GM18505 (cell line): ENCODE data around the gene STIM1.
"Not testable (repeated sequence)": the region's sequence is repeated elsewhere in the genome, so short reads cannot be mapped to it uniquely, and the experiment has no call there.

ENCODE experiments used
- ATAC-seq: cut with Tn5 transposase; IDR thresholded peaks from one replicate; pipeline ENCODE4 v1.9.1; 2021; ENCODE audit not compliant: unreplicated experiment
- POLR2A ChIP-seq: IDR thresholded peaks from 4 replicates; pipeline ENCODE4 v1.6.1; 2011; ENCODE audit warnings: borderline replicate concordance; ENCODE audit not compliant: insufficient read depth, insufficient read length; ENCODE audit errors: extremely low read depth

STIM1 gene

DNA sequence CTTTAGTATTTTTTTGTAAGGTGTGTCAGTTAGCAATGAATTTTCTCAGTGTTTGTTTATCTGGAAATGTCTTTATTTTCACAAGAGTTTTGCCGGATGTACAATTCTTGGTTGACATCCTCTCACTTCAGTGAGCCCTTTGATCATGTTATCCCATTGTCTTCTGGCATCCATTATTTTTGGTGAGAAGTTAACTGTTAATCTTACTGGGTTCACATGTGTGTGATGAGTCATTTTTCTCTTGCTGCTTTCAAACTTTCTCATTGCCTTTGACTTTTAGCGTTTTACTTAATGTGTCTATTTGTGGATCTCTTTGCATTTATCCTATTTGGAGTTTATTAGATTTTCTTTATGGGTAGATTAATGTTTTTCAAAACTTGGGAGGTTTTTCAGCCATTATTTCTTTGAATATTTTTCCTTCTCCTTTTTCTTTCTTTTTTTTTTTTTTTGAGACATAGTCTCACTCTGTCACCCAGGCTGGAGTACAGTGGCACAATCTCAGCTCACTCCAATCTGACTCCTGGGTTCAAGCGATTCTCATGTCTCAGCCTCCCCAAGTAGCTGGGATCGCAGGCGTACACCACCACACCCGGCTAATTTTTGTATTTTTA lies 138.7 kb downstream of the STIM1 start:
- ATAC-seq: no peak
- no peak for TF ChIP-seq POLR2A

DNA sequence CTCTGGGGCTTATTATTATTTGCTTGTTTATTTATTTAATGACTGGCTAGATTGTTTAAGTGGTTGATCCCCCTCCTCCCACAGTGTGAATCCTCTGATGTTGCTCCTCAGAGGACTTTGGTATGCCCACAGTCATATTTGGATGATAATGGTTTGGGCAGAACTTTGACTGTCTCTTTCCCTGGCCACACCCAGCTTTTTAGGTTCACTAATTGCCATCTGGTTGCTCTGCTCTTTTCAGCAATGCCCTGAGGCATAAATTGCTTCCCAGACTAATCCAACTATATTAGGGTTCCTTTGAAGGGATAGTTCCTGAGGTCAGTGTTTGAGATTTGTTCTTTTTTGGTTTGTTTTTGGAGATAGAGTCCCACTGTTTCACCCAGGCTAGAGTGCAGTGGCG lies 139.8 kb downstream of the STIM1 start:
- TF ChIP-seq POLR2A: no peak
- ATAC-seq: no peak

DNA sequence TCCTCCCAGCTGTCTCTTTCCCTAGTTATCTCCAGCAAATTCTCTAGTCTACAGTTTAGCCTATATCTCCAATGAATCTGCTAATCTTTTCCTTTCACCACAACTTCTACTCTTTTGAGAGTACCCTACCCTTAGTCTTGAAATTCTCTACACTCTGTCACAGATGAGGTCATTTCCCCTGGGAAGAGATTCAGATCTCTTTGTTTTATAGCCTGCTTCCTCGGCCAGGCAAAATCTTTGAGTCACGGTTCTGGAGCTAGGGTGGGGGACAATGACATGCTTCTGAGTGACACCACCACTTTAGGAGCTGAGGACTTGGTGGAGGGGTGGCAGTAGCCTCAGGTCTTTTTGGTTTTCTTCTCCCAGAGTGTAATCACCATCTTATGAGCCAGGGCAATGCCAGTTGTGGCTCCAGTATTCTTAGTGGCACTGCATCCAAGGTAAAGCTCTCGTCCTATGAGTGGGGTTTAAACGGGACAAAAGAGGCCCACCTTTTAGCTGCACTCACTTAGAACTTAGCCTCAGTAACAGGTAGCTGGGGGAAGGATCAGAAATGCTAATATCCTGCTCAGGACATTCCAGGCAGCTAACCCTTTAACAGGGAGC lies 140.6 kb downstream of the STIM1 start:
- TF ChIP-seq POLR2A: no peak
- no peak for ATAC-seq

DNA sequence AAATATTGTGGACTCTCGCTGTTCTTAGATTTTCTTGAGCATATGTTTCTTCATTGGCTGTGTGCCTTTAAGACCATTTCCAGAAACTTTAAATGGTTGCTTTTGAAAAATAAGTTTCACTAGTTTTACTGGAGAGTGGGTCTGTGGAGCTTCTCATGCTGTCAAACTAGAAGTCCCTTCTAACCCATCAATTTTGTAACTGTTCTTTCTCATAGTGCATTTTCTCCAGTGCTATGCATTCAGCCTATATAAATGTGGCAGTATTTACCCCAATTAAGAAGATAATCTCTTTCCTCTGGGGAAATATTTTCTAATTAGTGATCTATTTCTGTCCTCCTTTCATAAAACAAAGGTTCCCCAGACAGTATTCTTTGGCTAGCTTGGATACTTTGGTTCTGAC lies 141.2 kb downstream of the STIM1 start:
- no peak for ATAC-seq
- no peak for TF ChIP-seq POLR2A

DNA sequence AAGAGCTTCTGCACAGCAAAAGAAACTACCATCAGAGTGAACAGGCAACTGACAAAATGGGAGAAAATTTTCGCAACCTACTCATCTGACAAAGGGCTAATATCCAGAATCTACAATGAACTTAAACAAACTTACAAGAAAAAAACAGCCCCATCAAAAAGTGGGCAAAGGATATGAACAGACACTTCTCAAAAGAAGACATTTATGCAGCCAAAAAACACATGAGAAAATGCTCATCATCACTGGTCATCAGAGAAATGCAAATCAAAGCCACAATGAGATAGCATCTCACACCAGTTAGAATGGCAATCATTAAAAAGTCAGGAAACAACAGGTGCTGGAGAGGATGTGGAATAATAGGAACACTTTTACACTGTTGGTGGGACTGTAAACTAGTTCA lies 149.3 kb downstream of the STIM1 start:
- ATAC-seq: not testable (repeated sequence)

DNA sequence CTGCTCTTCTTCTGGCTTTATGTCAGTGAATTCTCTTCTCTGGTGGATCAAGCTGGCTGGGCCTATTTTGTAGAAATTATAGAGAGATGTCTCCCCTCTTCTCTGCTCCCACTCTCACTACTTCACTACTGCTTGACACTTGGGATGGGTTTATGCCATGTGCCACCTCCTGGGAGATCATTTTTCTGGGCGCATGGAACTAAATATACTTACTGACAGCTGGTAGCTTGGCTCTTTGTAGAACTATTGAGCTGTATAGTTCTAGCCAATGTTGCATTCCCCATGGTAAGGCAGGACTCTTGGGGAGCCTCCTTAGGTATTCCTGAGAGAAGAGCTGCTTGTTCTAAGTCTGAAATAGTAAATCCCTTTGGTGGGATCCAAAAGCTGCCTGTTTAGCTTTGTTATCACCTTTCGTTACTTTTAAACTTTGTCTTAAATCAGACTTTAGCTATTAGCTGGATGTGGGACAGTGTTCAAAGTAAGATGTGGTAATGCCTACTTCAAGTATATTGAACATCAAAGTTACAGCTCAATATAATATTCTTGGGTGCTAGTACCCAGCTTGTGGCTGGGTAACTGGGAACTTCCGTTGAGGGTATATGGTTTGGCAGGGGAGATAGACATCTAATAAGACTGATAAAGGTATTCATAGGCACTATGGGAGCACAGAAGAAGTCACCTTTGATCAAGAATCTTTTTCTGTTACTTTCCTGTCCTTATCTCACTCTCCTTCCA lies 151.6 kb downstream of the STIM1 start:
- TF ChIP-seq POLR2A: no peak
- no peak for ATAC-seq

DNA sequence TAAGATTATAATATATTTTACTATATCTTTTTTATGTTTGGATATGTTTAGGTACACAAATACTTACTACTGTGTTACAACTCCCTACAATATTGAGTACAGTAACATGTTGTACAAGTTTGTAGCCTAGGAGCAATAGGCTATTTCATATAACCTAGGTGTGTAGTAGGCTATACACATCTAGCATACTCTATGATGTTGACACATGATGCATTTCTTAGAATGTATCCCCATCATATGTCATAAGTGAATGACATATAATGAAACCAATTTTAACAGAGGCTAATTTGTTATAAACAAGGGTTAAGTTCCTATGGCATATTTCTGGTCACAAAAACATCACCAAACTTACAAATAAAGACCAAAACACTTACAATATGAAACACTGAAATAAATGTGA lies 152.7 kb downstream of the STIM1 start:
- no peak for ATAC-seq
- TF ChIP-seq POLR2A: no peak

DNA sequence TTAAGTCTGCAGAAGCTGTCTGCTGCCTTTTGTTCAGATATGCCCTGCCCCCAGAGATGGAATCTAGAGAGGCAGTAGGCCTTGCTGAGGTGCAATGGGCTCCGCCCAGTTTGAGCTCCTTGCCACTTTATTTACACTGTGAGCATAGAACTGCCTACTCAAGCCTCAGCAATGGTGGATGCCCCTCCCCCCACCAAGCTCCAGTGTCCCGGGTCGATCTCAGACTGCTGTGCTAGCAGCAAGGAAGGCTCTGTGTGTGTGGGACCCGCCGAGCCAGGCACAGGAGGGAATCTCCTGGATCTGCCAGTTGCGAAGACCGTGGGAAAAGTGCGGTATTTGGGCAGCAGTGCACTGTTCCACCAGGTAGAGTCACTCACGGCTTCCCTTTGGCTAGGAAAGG lies 161.1 kb downstream of the STIM1 start:
- not testable (repeated sequence) for ATAC-seq

DNA sequence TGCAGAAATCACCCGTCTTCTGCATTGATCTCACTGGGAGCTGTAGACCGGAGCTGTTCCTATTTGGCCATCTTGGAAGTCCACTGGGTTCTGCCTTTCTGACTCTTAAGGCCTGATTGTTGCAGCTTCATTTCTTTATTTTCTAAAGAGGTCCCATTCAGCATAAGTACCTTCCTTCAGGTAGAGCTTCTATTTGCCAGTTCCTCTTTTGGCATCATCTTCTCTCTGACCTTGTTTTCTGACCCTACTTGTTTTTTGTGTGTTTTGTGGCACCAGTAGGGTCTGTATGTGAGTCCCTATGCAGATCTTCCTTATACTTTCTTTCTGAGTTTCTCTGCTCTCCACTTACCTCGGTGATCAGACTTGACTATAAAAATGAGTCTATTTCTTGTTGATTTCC lies 161.7 kb downstream of the STIM1 start:
- ATAC-seq: no peak
- TF ChIP-seq POLR2A: no peak

DNA sequence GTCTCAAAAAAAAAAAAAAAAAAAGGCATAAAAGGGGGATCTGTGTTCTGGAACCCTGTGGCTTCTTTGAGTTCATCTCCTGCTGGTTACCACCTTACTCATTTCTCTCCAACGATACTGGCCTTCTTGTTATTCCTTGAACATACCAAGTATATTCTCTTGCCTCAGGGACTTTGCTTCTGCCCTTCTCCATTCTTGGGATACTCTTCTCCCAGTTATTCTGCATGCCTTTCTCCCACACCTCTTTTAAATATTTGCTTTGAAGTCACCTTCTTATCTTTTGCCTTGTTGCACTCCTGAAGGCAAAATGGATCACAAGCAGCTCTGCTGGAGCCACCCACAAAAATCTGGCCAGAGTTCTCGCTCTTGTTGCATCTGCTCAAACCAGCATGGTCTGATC lies 163.2 kb downstream of the STIM1 start:
- no peak for ATAC-seq
- TF ChIP-seq POLR2A: no peak

DNA sequence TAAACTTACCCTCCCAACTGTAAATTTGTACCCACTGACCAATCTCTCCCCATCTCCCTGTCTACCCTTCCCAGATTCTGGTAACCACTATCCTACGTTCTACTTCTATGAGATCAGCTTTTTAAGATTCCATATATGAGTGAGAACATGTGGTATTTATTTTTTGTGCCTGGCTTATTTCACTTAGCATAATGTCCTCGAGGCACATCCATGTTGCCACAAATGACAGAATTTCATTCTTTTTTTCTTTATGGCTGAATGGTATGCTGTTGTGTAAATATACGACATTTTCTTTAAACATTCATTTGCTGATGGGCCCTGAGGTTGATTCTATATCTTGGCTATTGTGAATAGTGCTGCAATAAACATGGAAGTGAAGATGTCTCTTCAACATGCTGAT lies 164.4 kb downstream of the STIM1 start:
- ATAC-seq: no peak
- TF ChIP-seq POLR2A: no peak

DNA sequence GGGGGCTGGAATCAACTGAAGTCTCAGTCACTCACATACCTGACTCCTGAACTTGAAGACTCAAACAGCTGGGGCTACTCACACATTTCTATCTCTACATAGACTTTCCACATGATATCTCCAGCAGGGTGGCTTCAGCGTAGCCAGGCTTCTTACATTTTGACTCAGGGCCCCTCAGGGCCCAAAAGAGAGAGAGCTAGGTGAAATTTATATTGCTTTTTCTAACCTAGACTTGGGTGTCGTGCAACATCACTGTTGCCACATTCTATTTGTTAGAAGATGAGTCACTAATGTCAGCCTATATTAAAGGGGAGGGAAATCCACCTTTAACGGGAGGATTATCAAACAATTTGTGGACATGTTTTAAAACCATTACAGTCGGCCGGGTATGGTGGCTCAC lies 167.2 kb downstream of the STIM1 start:
- no peak for ATAC-seq
- TF ChIP-seq POLR2A: no peak

DNA sequence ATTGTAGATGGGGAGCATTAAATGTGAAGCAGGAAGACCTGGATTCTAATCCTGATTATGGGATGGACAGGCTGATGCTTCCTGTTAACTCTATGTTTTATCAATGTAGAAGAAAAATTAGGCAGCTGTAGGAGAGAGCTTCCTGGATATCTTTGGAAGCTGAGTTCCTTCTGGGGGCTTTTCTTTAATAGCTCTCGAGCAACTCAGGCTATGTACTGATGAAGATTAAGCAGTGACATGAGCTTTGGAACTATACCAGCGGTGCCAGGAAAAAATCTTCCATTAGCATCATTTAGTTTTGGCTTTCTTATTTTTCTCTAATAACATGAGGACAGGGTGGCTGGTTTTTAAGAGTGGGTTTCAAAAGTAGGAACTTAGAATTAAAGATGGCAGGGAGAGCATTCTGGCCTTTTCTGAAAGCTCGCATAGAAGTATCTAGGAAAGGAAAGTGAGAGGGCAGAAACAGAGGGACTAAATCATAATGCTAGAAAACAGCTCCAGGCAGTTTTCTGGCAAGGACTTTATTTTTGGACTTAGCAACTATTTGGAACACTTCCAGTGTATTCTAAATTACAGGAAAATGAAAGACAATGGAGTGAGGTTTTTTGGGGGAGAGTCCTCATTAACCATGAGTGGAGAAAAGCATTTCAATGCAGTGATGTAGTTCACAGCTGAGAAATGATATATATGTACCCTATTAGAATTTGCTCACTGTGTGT lies 169.9 kb downstream of the STIM1 start:
- TF ChIP-seq POLR2A: no peak
- no peak for ATAC-seq

DNA sequence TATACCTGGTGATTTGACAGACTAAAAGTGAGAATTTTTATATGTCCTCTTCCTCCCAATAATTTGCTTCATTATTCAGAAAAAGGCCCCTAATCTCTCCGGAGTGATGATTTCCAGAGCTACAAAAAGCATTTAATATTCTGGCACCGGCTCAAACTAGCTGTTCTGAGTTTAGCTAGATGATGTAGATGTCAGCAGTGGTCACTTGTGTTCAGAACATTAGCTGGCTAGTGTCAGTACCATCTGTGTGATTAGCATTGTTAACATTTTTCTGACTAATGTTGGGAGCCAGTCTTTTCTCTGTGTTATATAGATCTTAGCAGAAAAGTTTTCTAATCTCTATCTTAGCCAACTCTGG lies 170.5 kb downstream of the STIM1 start:
- TF ChIP-seq POLR2A: no peak

More for the DNA sequence above, 170.5 kb downstream of the STIM1 start:
- ATAC-seq: no peak
